ENCODE results near the gene SIX2. TPM values are rescaled to one million over a fixed set of nuclear protein-coding genes. Genes with fewer than 3 reads are reported as not detected.

The SIX2 gene
- polyA plus RNA-seq, 1 donor (not counting 4 experiments of a cell fraction or from before 2014, with no cell fraction given), result not detected

DNA sequence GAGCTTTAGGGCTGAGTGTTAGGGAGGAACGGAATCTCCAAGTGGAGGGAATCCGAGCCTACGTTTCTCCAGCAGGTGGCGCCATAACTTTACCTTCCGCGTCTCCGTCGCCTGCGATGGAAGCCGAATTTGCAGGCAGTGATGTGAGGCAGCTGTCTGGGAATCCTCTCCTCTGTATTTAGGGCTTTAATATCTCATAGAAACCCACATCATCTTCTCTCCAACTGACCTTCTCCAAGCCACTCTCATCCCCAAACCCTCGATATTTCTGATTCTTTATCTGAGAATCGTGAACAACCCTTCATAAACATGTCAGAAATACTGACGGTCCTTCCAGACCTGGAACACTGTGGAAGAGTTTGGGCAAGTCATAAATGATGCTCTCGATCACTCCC is 27.5 kb downstream of the SIX2 start:
- dilution Hi-C loops (cut with MboI; ENCODE audit: extremely low pct_ligation_motif_present, low sequenced_read_pairs), result no loop called here
- TF ChIP-seq, protein P1, sequence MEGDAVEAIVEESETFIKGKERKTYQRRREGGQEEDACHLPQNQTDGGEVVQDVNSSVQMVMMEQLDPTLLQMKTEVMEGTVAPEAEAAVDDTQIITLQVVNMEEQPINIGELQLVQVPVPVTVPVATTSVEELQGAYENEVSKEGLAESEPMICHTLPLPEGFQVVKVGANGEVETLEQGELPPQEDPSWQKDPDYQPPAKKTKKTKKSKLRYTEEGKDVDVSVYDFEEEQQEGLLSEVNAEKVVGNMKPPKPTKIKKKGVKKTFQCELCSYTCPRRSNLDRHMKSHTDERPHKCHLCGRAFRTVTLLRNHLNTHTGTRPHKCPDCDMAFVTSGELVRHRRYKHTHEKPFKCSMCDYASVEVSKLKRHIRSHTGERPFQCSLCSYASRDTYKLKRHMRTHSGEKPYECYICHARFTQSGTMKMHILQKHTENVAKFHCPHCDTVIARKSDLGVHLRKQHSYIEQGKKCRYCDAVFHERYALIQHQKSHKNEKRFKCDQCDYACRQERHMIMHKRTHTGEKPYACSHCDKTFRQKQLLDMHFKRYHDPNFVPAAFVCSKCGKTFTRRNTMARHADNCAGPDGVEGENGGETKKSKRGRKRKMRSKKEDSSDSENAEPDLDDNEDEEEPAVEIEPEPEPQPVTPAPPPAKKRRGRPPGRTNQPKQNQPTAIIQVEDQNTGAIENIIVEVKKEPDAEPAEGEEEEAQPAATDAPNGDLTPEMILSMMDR (optimal IDR thresholded peaks at IDR 0.05 in 1 of 3, IDR thresholded peaks at IDR 0.05 in 1 of 3, conservative IDR thresholded peaks at IDR 0.05 in 1 of 3; ENCODE audit: extremely low read depth in 1 of 3, insufficient read depth in 2 of 3, low read length in 3 of 3), result peak; percentile 84 to 97 (median 88)
- no peak for TF ChIP-seq EZH2 (IDR thresholded peaks at IDR 0.05; ENCODE audit: low read length)
- peak overlapping the region; percentile 29 for H3K4me2 ChIP-seq (ENCODE audit: control insufficient read depth, extremely low read depth, insufficient read depth, low read depth, low read length)
- FAIRE-seq (peak; percentile 94), DNase-seq (ENCODE audit: low read depth, low spot score) (no peak)
- H3K79me2 ChIP-seq (ENCODE audit: control insufficient read depth, insufficient read depth, low read length), result no peaks in the 10 kb centered on the region
- H3K9ac ChIP-seq (ENCODE audit: control insufficient read depth, extremely low read depth, insufficient read depth, low read length), result no peak overlapping the region
- no peak overlapping the region for H2AFZ ChIP-seq (ENCODE audit: control insufficient read depth, low read length)
- no peaks in the 10 kb centered on the region for H3K36me3 ChIP-seq (ENCODE audit: control insufficient read depth in 2 of 2, extremely low read depth in 1 of 2, insufficient read depth in 2 of 2, low read length in 2 of 2)
- no peaks in the 10 kb centered on the region for H3K9me1 ChIP-seq (ENCODE audit: control insufficient read depth, extremely low read depth, insufficient read depth, low read length)
- no peaks in the 10 kb centered on the region for H4K20me1 ChIP-seq (ENCODE audit: control insufficient read depth, extremely low read depth, insufficient read depth, low read length)
- no peaks in the 10 kb centered on the region for H3K4me1 ChIP-seq (ENCODE audit: control insufficient read depth, extremely low read depth, insufficient read depth, low read length)
- H3K9me3 ChIP-seq (ENCODE audit: control insufficient read depth, low read depth, low read length), result no peaks in the 10 kb centered on the region
- H3K4me3 ChIP-seq (ENCODE audit: control insufficient read depth in 2 of 3, extremely low read depth in 1 of 3, insufficient read depth in 2 of 3, low read depth in 1 of 3, low read length in 3 of 3), result no peak overlapping the region
- no peak overlapping the region for H3K27ac ChIP-seq (ENCODE audit: control insufficient read depth, insufficient read depth, low read length)
- H3K27me3 ChIP-seq (ENCODE audit: control insufficient read depth, extremely low read depth, insufficient read depth, low read length), result peaks cover 5% of the 10 kb centered on the region

DNA sequence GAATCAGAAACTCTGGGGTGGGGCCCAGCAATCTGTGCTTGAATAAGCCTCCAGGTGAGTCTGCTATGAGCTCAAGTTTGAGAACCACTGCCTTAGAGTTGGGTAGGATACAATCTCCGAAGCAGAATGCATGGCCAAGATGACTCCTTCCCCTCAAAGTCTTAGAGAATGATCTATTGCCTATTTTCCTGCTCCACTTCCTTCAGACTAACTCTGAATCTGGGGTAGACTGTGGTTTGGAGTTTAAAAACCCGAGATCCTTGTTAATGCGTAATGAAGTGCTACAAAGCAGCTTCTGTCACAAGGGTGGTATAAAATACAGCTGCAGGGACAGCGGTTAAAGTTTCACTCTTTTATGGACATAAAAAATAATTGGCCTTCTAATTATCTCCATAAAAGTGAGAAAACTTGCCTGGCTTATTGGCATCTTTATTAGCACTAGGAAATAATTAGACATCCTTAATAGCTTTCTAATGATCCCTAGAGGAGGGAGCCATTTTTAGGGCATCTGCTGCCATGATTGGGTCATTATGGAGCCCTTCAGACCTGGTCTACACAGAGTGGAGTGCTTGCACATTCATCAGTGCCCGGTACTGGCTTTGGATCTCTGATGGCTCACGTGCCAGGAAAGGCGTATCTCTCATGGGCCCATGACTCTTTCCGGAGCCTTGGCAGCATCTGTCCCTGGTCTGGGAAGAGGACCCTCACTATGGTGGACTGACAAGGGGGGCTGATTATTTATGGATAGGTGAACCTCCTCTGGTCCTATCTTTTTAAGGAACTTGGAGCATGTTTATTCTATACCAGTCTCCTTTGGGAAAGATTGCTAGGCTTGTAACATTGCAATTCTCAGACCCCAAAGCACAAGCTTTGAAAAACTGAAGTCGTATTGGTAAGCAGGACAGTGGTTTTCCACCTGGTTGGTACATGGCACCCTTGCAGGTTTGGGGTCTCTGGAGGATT is 28.2 kb downstream of the SIX2 start:
- no peaks in the 10 kb centered on the region for H3K9me3 ChIP-seq (ENCODE audit: control insufficient read depth, low read depth, low read length)
- peaks cover 5% of the 10 kb centered on the region for H3K27me3 ChIP-seq (ENCODE audit: control insufficient read depth, extremely low read depth, insufficient read depth, low read length)
- no peaks in the 10 kb centered on the region for H3K36me3 ChIP-seq (ENCODE audit: control insufficient read depth in 2 of 2, extremely low read depth in 1 of 2, insufficient read depth in 2 of 2, low read length in 2 of 2)
- H3K79me2 ChIP-seq (ENCODE audit: control insufficient read depth, insufficient read depth, low read length), result no peaks in the 10 kb centered on the region
- no peak overlapping the region for H3K4me2 ChIP-seq (ENCODE audit: control insufficient read depth, extremely low read depth, insufficient read depth, low read depth, low read length)
- dilution Hi-C loops (cut with MboI; ENCODE audit: extremely low pct_ligation_motif_present, low sequenced_read_pairs), result no loop called here
- H3K9ac ChIP-seq (ENCODE audit: control insufficient read depth, extremely low read depth, insufficient read depth, low read length), result no peak overlapping the region
- H3K27ac ChIP-seq (ENCODE audit: control insufficient read depth, insufficient read depth, low read length), result no peak overlapping the region
- H2AFZ ChIP-seq (ENCODE audit: control insufficient read depth, low read length), result no peak overlapping the region
- H3K4me1 ChIP-seq (ENCODE audit: control insufficient read depth, extremely low read depth, insufficient read depth, low read length), result no peaks in the 10 kb centered on the region
- no peaks in the 10 kb centered on the region for H4K20me1 ChIP-seq (ENCODE audit: control insufficient read depth, extremely low read depth, insufficient read depth, low read length)
- no peak for FAIRE-seq
- no peak overlapping the region for H3K4me3 ChIP-seq (ENCODE audit: control insufficient read depth in 2 of 3, extremely low read depth in 1 of 3, insufficient read depth in 2 of 3, low read depth in 1 of 3, low read length in 3 of 3)
- TF ChIP-seq, protein P1 (optimal IDR thresholded peaks at IDR 0.05 in 1 of 3, IDR thresholded peaks at IDR 0.05 in 1 of 3, conservative IDR thresholded peaks at IDR 0.05 in 1 of 3; ENCODE audit: extremely low read depth in 1 of 3, insufficient read depth in 2 of 3, low read length in 3 of 3), result no peak
- no peak for TF ChIP-seq EZH2 (IDR thresholded peaks at IDR 0.05; ENCODE audit: low read length)
- no peaks in the 10 kb centered on the region for H3K9me1 ChIP-seq (ENCODE audit: control insufficient read depth, extremely low read depth, insufficient read depth, low read length)
- DNase-seq (ENCODE audit: low read depth, low spot score), result no peak

All from keratinocyte (primary cell).